Small intestine (tissue), 7 donors: Measurements from ENCODE around the gene EPB41L3. TPM values are rescaled to one million over a fixed set of nuclear protein-coding genes. Genes with fewer than 3 reads are reported as not detected.

Source experiments
- DNase-seq, 2 donors: peaks; one replicate each; pipeline versions ENCODE4 v3.0.0 to v3.0.0-alpha.2; 2013
- FAIRE-seq: peaks from 2 replicates; lab custom pipeline; 2012; peaks lifted over from hg19 to GRCh38; lab: Jason Lieb, UNC
- H3K27ac ChIP-seq, 3 donors: one replicate each; pipeline ENCODE4 v1.5.1; 2013; ENCODE audit warnings: low read length in 2 of 3, mild to moderate bottlenecking in 2 of 3, control low read depth in 1 of 3, inconsistent platforms in 1 of 3, low read depth in 1 of 3, moderate library complexity in 1 of 3
- H3K27me3 ChIP-seq, 3 donors: one replicate each; pipeline ENCODE4 v1.6.1; 2013; ENCODE audit warnings: low read length in 3 of 3, inconsistent platforms in 1 of 3; ENCODE audit not compliant: control insufficient read depth in 3 of 3, insufficient read depth in 3 of 3
- H3K36me3 ChIP-seq, 3 donors: one replicate each; pipeline ENCODE4 v1.6.1; 2013; ENCODE audit warnings: low read length in 3 of 3, inconsistent platforms in 1 of 3, low read depth in 1 of 3, mild to moderate bottlenecking in 1 of 3, moderate library complexity in 1 of 3; ENCODE audit not compliant: control insufficient read depth in 3 of 3, insufficient read depth in 2 of 3
- H3K4me1 ChIP-seq, 3 donors: one replicate each; pipeline ENCODE4 v1.6.1; 2013; ENCODE audit warnings: low read length in 2 of 3, inconsistent platforms in 1 of 3, low read depth in 1 of 3, mild to moderate bottlenecking in 1 of 3, moderate library complexity in 1 of 3; ENCODE audit not compliant: control insufficient read depth in 3 of 3, insufficient read depth in 2 of 3
- H3K4me3 ChIP-seq, 3 donors: one replicate each; pipeline ENCODE4 v1.5.1; 2013; ENCODE audit warnings: low read length in 3 of 3, control low read depth in 1 of 3, inconsistent platforms in 1 of 3, low read depth in 1 of 3, mild to moderate bottlenecking in 1 of 3, moderate library complexity in 1 of 3
- H3K9me3 ChIP-seq, 2 donors: one replicate each; pipeline ENCODE4 v1.6.1; 2013; ENCODE audit warnings: low read depth in 1 of 2, low read length in 1 of 2; ENCODE audit not compliant: control insufficient read depth in 2 of 2, insufficient read depth in 1 of 2
- WGBS, 3 donors: extraction: QIAGEN DNeasy Blood & Tissue Kit; methylation state at CpG; one replicate each; pipeline ENCODE4 v1.1.7; 2013; 5-methylcytosine and 5-hydroxymethylcytosine counted together
- polyA plus RNA-seq, 4 donors: library from polyadenylated mRNA; stranded (reverse) in 3 of 4; unstranded in 1 of 4; fragments of 200-250 nt in 3 of 4; fragments of 120-200 nt in 1 of 4; gene quantifications; one replicate each; pipeline versions ENCODE4 v1.2.1 to v1.2.3, GENCODE V29; 2013
- donor health status: healthy with polysubstance abuse.
- donor health status: control.
- donor health status: control.
- donor health status: Bipolar disorder and iron deficiency.
- donor health status: healthy.

The EPB41L3 gene
- polyA plus RNA-seq, 4 donors, result 36.6 to 167 (median 80.2) TPM

GRCh38 chr18:5439986-5440696 is 103.7 kb downstream of the EPB41L3 start:
- no peak for FAIRE-seq
- H3K36me3 ChIP-seq, result peaks cover 0 to 2% (median 0%) of the 10 kb centered on the region in 3 donors

GRCh38 chr18:5434425-5434824 is 109.4 kb downstream of the EPB41L3 start:
- WGBS, 3 donors, result 80 to 89% (median 88%) methylated on average over 4 of the region's 4 CpGs

More at GRCh38 chr18:5439986-5440696, 103.7 kb downstream of the EPB41L3 start:
- H3K4me1 ChIP-seq, result no peaks in the 10 kb centered on the region
- H3K4me3 ChIP-seq, result no peak overlapping the region
- WGBS, 3 donors, result 72 to 96% (median 84%) methylated on average over 3 of the region's 3 CpGs
- no peaks in the 10 kb centered on the region for H3K9me3 ChIP-seq
- H3K27ac ChIP-seq, result no peak overlapping the region
- no peak for DNase-seq
- no peaks in the 10 kb centered on the region for H3K27me3 ChIP-seq

GRCh38 chr18:5431836-5432575 is 111.8 kb downstream of the EPB41L3 start:
- 80 to 86% (median 82%) methylated on average over 8 of the region's 8 CpGs for WGBS, 3 donors

More at GRCh38 chr18:5434425-5434824, 109.4 kb downstream of the EPB41L3 start:
- H3K9me3 ChIP-seq, result no peaks in the 10 kb centered on the region
- DNase-seq (no peak), FAIRE-seq (no peak)
- H3K27ac ChIP-seq, result no peak overlapping the region
- H3K27me3 ChIP-seq, result no peaks in the 10 kb centered on the region
- no peak overlapping the region for H3K4me3 ChIP-seq
- H3K4me1 ChIP-seq, result no peaks in the 10 kb centered on the region
- H3K36me3 ChIP-seq, result peaks cover 0 to 9% (median 8%) of the 10 kb centered on the region in 3 donors

GRCh38 chr18:5430131-5430530 is 113.7 kb downstream of the EPB41L3 start:
- H3K27me3 ChIP-seq, result no peaks in the 10 kb centered on the region
- no peak for FAIRE-seq
- DNase-seq, result no peak
- WGBS, 3 donors, result 85 to 89% (median 85%) methylated on average over 7 of the region's 7 CpGs
- H3K4me3 ChIP-seq, result no peak overlapping the region
- H3K27ac ChIP-seq, result no peak overlapping the region
- H3K9me3 ChIP-seq, result no peaks in the 10 kb centered on the region
- no peaks in the 10 kb centered on the region for H3K4me1 ChIP-seq
- H3K36me3 ChIP-seq, result peaks cover 0 to 12% (median 9%) of the 10 kb centered on the region in 3 donors

More at GRCh38 chr18:5431836-5432575, 111.8 kb downstream of the EPB41L3 start:
- DNase-seq (no peak), FAIRE-seq (no peak)
- Histone ChIP-seq H3K27ac (no peak overlapping the region), H3K4me1 (no peaks in the 10 kb centered on the region), H3K27me3 (no peaks in the 10 kb centered on the region), H3K36me3 (peaks cover 0 to 12% (median 9%) of the 10 kb centered on the region in 3 donors), H3K4me3 (no peak overlapping the region), H3K9me3 (no peaks in the 10 kb centered on the region)

GRCh38 chr18:5429681-5430080 is 114.1 kb downstream of the EPB41L3 start:
- Histone ChIP-seq H3K4me1 (no peaks in the 10 kb centered on the region), H3K27me3 (no peaks in the 10 kb centered on the region), H3K4me3 (no peak overlapping the region), H3K9me3 (no peaks in the 10 kb centered on the region), H3K36me3 (peaks cover 0 to 12% (median 9%) of the 10 kb centered on the region in 3 donors), H3K27ac (no peak overlapping the region)
- DNase-seq, result no peak
- WGBS, 3 donors, result 89 to 94% (median 90%) methylated on average over 7 of the region's 7 CpGs
- FAIRE-seq, result no peak

- no peaks in the 10 kb centered on the region for H3K9me3 ChIP-seq
- no peak overlapping the region for H3K4me3 ChIP-seq
- FAIRE-seq, result no peak
- H3K4me1 ChIP-seq, result no peaks in the 10 kb centered on the region
- DNase-seq, result peak; percentile 5 to 11
- H3K27me3 ChIP-seq, result no peaks in the 10 kb centered on the region
- H3K36me3 ChIP-seq, result peaks cover 0 to 15% (median 3%) of the 10 kb centered on the region in 3 donors
- no peak overlapping the region for H3K27ac ChIP-seq
- 15 to 48% (median 46%) methylated on average over 2 of the region's 2 CpGs for WGBS, 3 donors
These were observed 118.1 kb downstream of the EPB41L3 start for GRCh38 chr18:5425721-5426120.

GRCh38 chr18:5424903-5425664 is 118.7 kb downstream of the EPB41L3 start:
- Histone ChIP-seq H3K9me3 (no peaks in the 10 kb centered on the region), H3K27ac (no peak overlapping the region), H3K4me3 (no peak overlapping the region), H3K27me3 (no peaks in the 10 kb centered on the region), H3K36me3 (peaks cover 0 to 13% (median 3%) of the 10 kb centered on the region in 3 donors), H3K4me1 (no peaks in the 10 kb centered on the region)
- FAIRE-seq (no peak), DNase-seq (peak; percentile 33)
- WGBS, 3 donors, result 65 to 70% (median 68%) methylated on average over 6 of the region's 6 CpGs

- H3K27me3 ChIP-seq, result no peaks in the 10 kb centered on the region
- no peak overlapping the region for H3K27ac ChIP-seq
- WGBS, 3 donors, result 96 to 98% (median 96%) methylated on average over 3 of the region's 3 CpGs
- no peak overlapping the region for H3K4me3 ChIP-seq
- FAIRE-seq (no peak), DNase-seq (no peak)
- peaks cover 3 to 13% (median 6%) of the 10 kb centered on the region in 3 donors for H3K36me3 ChIP-seq
- no peaks in the 10 kb centered on the region for H3K9me3 ChIP-seq
- H3K4me1 ChIP-seq, result no peaks in the 10 kb centered on the region
These were observed 121.2 kb downstream of the EPB41L3 start for GRCh38 chr18:5422626-5423025.
